CD4-positive, alpha-beta T cell (primary cell): ENCODE results near the gene COL25A1. TPM values are rescaled to one million over a fixed set of nuclear protein-coding genes. Genes with fewer than 3 reads are reported as not detected.

Source experiments
- ATAC-seq: fragments of 200-7000 bp; cut with Tn5 transposase; one replicate; pipeline ENCODE4 v1.10.0; 2022; ENCODE audit warnings: mild to moderate bottlenecking; ENCODE audit not compliant: poor library complexity
- CTCF ChIA-PET: fragments of 350-600 bp; sonication (Branson Sonifier 250); formaldehyde crosslinking; loops from one replicate; lab custom pipeline; 2021; ENCODE audit warnings: antibody characterized with exemption, inconsistent platforms; lab: Charles Lee
- POLR2A ChIA-PET: fragments of 350-600 bp; sonication (Branson Sonifier 250); formaldehyde crosslinking; loops from one replicate; lab custom pipeline; 2021; ENCODE audit warnings: antibody characterized with exemption, inconsistent platforms; lab: Charles Lee
- DNase-seq, 14 experiments: peaks; one replicate each; pipeline ENCODE4 v3.0.0-alpha.2; 2013 to 2020; ENCODE audit warnings: mixed read lengths in 2 of 14
- H3K27ac ChIP-seq, 2 donors: one replicate each; pipeline versions ENCODE4 v1.5.1 to v1.7.0; 2013; ENCODE audit warnings: low read length in 2 of 2, low read depth in 1 of 2, mild to moderate bottlenecking in 1 of 2
- H3K27me3 ChIP-seq, 2 experiments: 1 replicate in 1 of 2; 2 replicates in 1 of 2; pipeline versions ENCODE4 v1.6.1 to v1.7.0; 2013; ENCODE audit warnings: low read length in 2 of 2, control low read depth in 1 of 2, mild to moderate bottlenecking in 1 of 2, moderate library complexity in 1 of 2; ENCODE audit not compliant: insufficient read depth in 2 of 2, control insufficient read depth in 1 of 2
- H3K36me3 ChIP-seq: one replicate; pipeline ENCODE4 v1.6.1; 2013; ENCODE audit warnings: low read length, control low read depth; ENCODE audit not compliant: insufficient read depth
- H3K4me1 ChIP-seq: one replicate; pipeline ENCODE4 v1.6.1; 2013; ENCODE audit warnings: low read length, control low read depth; ENCODE audit not compliant: insufficient read depth
- H3K4me3 ChIP-seq: one replicate; pipeline ENCODE4 v1.5.1; 2013; ENCODE audit warnings: mild to moderate bottlenecking, low read length, moderate library complexity
- H3K9me3 ChIP-seq, 2 experiments: 1 replicate in 1 of 2; 2 replicates in 1 of 2; pipeline versions ENCODE4 v1.6.1 to v1.7.0; 2013; ENCODE audit warnings: low read length in 2 of 2, mild to moderate bottlenecking in 2 of 2, control low read depth in 1 of 2, moderate library complexity in 1 of 2; ENCODE audit not compliant: control insufficient read depth in 1 of 2, insufficient read depth in 1 of 2
- H3K27ac Mint-ChIP-seq: one replicate; pipeline ENCODE4 v1.8.0; 2020; ENCODE audit warnings: mixed read lengths
- H3K27me3 Mint-ChIP-seq: one replicate; pipeline ENCODE4 v1.8.0; 2021; ENCODE audit warnings: mixed read lengths
- H3K36me3 Mint-ChIP-seq: one replicate; pipeline ENCODE4 v1.8.0; 2021; ENCODE audit warnings: low read depth, mixed read lengths
- H3K4me1 Mint-ChIP-seq: one replicate; pipeline ENCODE4 v1.8.0; 2021; ENCODE audit warnings: low read depth, mixed read lengths
- H3K4me3 Mint-ChIP-seq: one replicate; pipeline ENCODE4 v1.8.0; 2020; ENCODE audit warnings: mild to moderate bottlenecking, mixed read lengths
- H3K9me3 Mint-ChIP-seq: one replicate; pipeline ENCODE4 v1.8.0; 2020; ENCODE audit warnings: mixed read lengths
- CTCF ChIP-seq: fragments of 200-600 bp; IDR thresholded peaks from one replicate; pipeline ENCODE4 v1.8.0; 2022; ENCODE audit warnings: antibody characterized with exemption, mild to moderate bottlenecking
- intact Hi-C, 2 experiments: fragments of 100-400 bp; cut with DNase I in 1 of 2; cut with micrococcal nuclease in 1 of 2; formaldehyde crosslinking; loops; one replicate each; pipeline versions ENCODE4 v1.15.1 to v1.9.0; 2023 to 2025; cut with DNase I, micrococcal nuclease
- total RNA-seq, 174 experiments: library from RNA in 2 of 174; stranded (reverse) in 2 of 174; gene quantifications; one replicate each; pipeline ENCODE4 v1.2.3 and lab custom pipeline; 2021 to 2026

The COL25A1 gene
- total RNA-seq, 2 experiments from 2014 or later, result 0.42 TPM; not detected in 1

GRCh38 chr4:109156356-109156755 lies 146.1 kb downstream of the COL25A1 start:
- POLR2A ChIA-PET, result no interaction called here
- no peaks in the 10 kb centered on the region for H3K4me1 ChIP-seq
- Mint-ChIP-seq H3K36me3 (no peaks in the 10 kb centered on the region), H3K9me3 (no peaks in the 10 kb centered on the region), H3K27me3 (peaks cover 4% of the 10 kb centered on the region), H3K4me1 (no peaks in the 10 kb centered on the region), H3K4me3 (no peak overlapping the region), H3K27ac (no peak overlapping the region)
- DNase-seq (no peak), ATAC-seq (no peak)
- no peak overlapping the region for H3K4me3 ChIP-seq
- no peak for TF ChIP-seq CTCF
- H3K36me3 ChIP-seq, result no peaks in the 10 kb centered on the region
- H3K27ac ChIP-seq, result no peak overlapping the region
- intact Hi-C loops, result no loop called here
- H3K9me3 ChIP-seq, result no peaks in the 10 kb centered on the region
- CTCF ChIA-PET, result no interaction called here
- H3K27me3 ChIP-seq, result no peaks in the 10 kb centered on the region

- no peaks in the 10 kb centered on the region for H3K9me3 Mint-ChIP-seq
- H3K9me3 ChIP-seq, result no peaks in the 10 kb centered on the region
- intact Hi-C loops, result no loop called here
- ATAC-seq, result no peak
- H3K36me3 Mint-ChIP-seq, result no peaks in the 10 kb centered on the region
- no peak overlapping the region for H3K27ac ChIP-seq
- H3K4me3 Mint-ChIP-seq, result no peak overlapping the region
- no peak overlapping the region for H3K27ac Mint-ChIP-seq
- TF ChIP-seq CTCF, result no peak
- no peaks in the 10 kb centered on the region for H3K27me3 ChIP-seq
- H3K4me3 ChIP-seq, result no peak overlapping the region
- H3K27me3 Mint-ChIP-seq, result peaks cover 7% of the 10 kb centered on the region
- no peak for DNase-seq
- no peaks in the 10 kb centered on the region for H3K4me1 ChIP-seq
- no peaks in the 10 kb centered on the region for H3K36me3 ChIP-seq
- ChIA-PET CTCF (interaction anchor here (1.0 kb wide), 1 partner anchor 29 kb away, joined by 3 read pairs; no protein-coding TSS in a partner anchor), POLR2A (no interaction called here)
- no peaks in the 10 kb centered on the region for H3K4me1 Mint-ChIP-seq
Observed at GRCh38 chr4:109155682-109156283, 146.7 kb downstream of the COL25A1 start.

- H3K36me3 ChIP-seq, result no peaks in the 10 kb centered on the region
- Mint-ChIP-seq H3K36me3 (no peaks in the 10 kb centered on the region), H3K27me3 (peaks cover 7% of the 10 kb centered on the region), H3K27ac (no peak overlapping the region), H3K9me3 (no peaks in the 10 kb centered on the region), H3K4me1 (no peaks in the 10 kb centered on the region), H3K4me3 (no peak overlapping the region)
- no peak for DNase-seq
- H3K4me3 ChIP-seq, result no peak overlapping the region
- POLR2A ChIA-PET, result no interaction called here
- CTCF ChIA-PET, result interaction anchor here (1.0 kb wide), 1 partner anchor 30 kb away, joined by 3 read pairs; no protein-coding TSS in a partner anchor
- H3K27me3 ChIP-seq, result no peaks in the 10 kb centered on the region
- no peaks in the 10 kb centered on the region for H3K4me1 ChIP-seq
- no peak for ATAC-seq
- TF ChIP-seq CTCF, result no peak
- no peak overlapping the region for H3K27ac ChIP-seq
- H3K9me3 ChIP-seq, result no peaks in the 10 kb centered on the region
- intact Hi-C loops, result no loop called here
Observed at GRCh38 chr4:109155084-109155483, 147.4 kb downstream of the COL25A1 start.
